Measurements from ENCODE around the gene EYS. TPM values are rescaled to one million over a fixed set of nuclear protein-coding genes. Genes with fewer than 3 reads are reported as not detected.

Gene EYS
- total RNA-seq, 1 donor from 2014 or later, result not detected

- H3K4me3 ChIP-seq, result no peak overlapping the region
- H3K9me3 ChIP-seq, result no peaks in the 10 kb centered on the region
- H3K36me3 ChIP-seq, result no peaks in the 10 kb centered on the region
- TF ChIP-seq CTCF (IDR thresholded peaks at IDR 0.05), result no peak
- intact Hi-C loops (cut with DNase I), result no loop called here
- H3K27ac ChIP-seq, result no peak overlapping the region
- H3K4me1 ChIP-seq, result no peaks in the 10 kb centered on the region
- ATAC-seq (no peak), DNase-seq (no peak)
- H3K27me3 ChIP-seq (ENCODE audit: low read depth), result no peaks in the 10 kb centered on the region
Observed at GRCh38 chr6:64104051-64104450, 1603.0 kb downstream of the EYS start.

GRCh38 chr6:64103480-64103879 lies 1603.5 kb downstream of the EYS start:
- no peaks in the 10 kb centered on the region for H3K27me3 ChIP-seq (ENCODE audit: low read depth)
- TF ChIP-seq CTCF (IDR thresholded peaks at IDR 0.05), result no peak
- no peaks in the 10 kb centered on the region for H3K36me3 ChIP-seq
- H3K4me3 ChIP-seq, result no peak overlapping the region
- DNase-seq (no peak), ATAC-seq (no peak)
- no peaks in the 10 kb centered on the region for H3K4me1 ChIP-seq
- H3K9me3 ChIP-seq, result no peaks in the 10 kb centered on the region
- no peak overlapping the region for H3K27ac ChIP-seq
- intact Hi-C loops (cut with DNase I), result no loop called here

GRCh38 chr6:64100702-64101303 lies 1606.2 kb downstream of the EYS start:
- no peaks in the 10 kb centered on the region for H3K27me3 ChIP-seq (ENCODE audit: low read depth)
- TF ChIP-seq CTCF (IDR thresholded peaks at IDR 0.05), result no peak
- ATAC-seq (no peak), DNase-seq (no peak)
- H3K9me3 ChIP-seq, result no peaks in the 10 kb centered on the region
- intact Hi-C loops (cut with DNase I), result no loop called here
- no peaks in the 10 kb centered on the region for H3K4me1 ChIP-seq
- H3K4me3 ChIP-seq, result no peak overlapping the region
- no peak overlapping the region for H3K27ac ChIP-seq
- H3K36me3 ChIP-seq, result no peaks in the 10 kb centered on the region

- no peaks in the 10 kb centered on the region for H3K36me3 ChIP-seq
- H3K27ac ChIP-seq, result no peak overlapping the region
- intact Hi-C loops (cut with DNase I), result no loop called here
- H3K27me3 ChIP-seq (ENCODE audit: low read depth), result no peaks in the 10 kb centered on the region
- no peak for DNase-seq
- H3K4me3 ChIP-seq, result no peak overlapping the region
- no peaks in the 10 kb centered on the region for H3K4me1 ChIP-seq
- no peak for TF ChIP-seq CTCF (IDR thresholded peaks at IDR 0.05)
- no peaks in the 10 kb centered on the region for H3K9me3 ChIP-seq
- ATAC-seq, result no peak
Observed at GRCh38 chr6:64090352-64090751, 1616.7 kb downstream of the EYS start.

- H3K4me3 ChIP-seq, result no peak overlapping the region
- no peak for ATAC-seq
- DNase-seq, result no peak
- no peaks in the 10 kb centered on the region for H3K27me3 ChIP-seq (ENCODE audit: low read depth)
- H3K4me1 ChIP-seq, result no peaks in the 10 kb centered on the region
- no peaks in the 10 kb centered on the region for H3K36me3 ChIP-seq
- no peak for TF ChIP-seq CTCF (IDR thresholded peaks at IDR 0.05)
- H3K27ac ChIP-seq, result no peak overlapping the region
- H3K9me3 ChIP-seq, result no peaks in the 10 kb centered on the region
- intact Hi-C loops (cut with DNase I), result no loop called here
Observed at GRCh38 chr6:64085126-64085525, 1621.9 kb downstream of the EYS start.
